HT-29 (cell line): ENCODE results near the gene FOXN3. TPM values are rescaled to one million over a fixed set of nuclear protein-coding genes. Genes with fewer than 3 reads are reported as not detected.
"Not testable (repeated sequence)": the region's sequence is repeated elsewhere in the genome, so short reads cannot be mapped to it uniquely, and the experiment has no call there.

Experiments used
- DNase-seq: peaks from one replicate; pipeline ENCODE4 v3.0.0-alpha.2; 2015; ENCODE audit warnings: low spot score
- total RNA-seq: library from RNA; depleted of rRNA; stranded (reverse); fragments of >200 nt; shearing (Covaris generic); gene quantifications from 2 replicates; pipeline ENCODE4 v1.2.3, GENCODE V29; 2014

Gene FOXN3
- total RNA-seq, 1 experiment from 2014 or later: 9.4 TPM

DNA sequence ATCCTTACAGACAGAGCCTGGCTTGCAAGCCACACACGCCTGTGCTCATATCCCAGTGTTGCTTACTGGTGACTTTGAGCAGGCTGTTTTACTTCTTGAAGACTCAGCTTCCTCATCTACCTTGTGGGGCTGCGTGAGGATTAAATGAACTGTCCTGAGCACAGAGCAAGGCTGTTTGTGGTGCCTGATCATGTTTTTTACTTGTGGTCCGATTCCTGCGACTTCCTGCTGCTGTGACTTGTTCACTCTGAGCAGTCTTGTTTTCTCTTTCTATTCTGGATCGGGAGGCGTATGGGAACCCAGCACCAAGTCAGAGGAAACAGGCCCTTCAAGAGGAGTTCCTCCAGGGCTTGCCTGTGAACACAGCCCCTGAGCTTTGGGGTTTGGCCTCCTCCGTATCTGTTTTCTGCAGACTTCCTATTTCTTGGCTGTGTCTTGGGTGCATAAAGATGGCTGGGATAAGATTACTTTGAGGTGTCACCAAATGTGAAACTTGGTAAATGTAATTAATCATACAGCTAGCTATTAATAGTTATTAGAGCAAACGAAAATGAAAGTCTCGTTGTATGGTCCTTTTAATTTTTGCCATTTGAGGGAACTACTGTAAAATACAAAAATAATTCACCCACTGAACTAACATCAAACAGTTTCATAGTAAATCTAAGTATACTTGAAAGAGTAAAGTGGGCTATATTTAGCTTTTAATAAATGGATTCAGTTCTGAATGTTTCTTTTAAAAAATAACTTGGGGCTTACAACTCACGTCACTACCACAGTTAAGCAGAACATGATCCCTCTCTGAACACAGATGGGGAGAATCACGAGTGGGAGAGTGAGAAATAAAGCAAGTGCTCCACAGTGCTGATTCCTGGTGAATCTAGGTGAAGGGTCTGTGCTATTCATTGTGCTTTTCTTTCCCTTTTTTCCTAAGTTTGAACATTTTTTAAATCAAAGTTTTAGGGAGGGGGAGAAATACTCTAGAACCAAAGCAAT lies 251.5 kb downstream of the FOXN3 start:
- no peak for DNase-seq

DNA sequence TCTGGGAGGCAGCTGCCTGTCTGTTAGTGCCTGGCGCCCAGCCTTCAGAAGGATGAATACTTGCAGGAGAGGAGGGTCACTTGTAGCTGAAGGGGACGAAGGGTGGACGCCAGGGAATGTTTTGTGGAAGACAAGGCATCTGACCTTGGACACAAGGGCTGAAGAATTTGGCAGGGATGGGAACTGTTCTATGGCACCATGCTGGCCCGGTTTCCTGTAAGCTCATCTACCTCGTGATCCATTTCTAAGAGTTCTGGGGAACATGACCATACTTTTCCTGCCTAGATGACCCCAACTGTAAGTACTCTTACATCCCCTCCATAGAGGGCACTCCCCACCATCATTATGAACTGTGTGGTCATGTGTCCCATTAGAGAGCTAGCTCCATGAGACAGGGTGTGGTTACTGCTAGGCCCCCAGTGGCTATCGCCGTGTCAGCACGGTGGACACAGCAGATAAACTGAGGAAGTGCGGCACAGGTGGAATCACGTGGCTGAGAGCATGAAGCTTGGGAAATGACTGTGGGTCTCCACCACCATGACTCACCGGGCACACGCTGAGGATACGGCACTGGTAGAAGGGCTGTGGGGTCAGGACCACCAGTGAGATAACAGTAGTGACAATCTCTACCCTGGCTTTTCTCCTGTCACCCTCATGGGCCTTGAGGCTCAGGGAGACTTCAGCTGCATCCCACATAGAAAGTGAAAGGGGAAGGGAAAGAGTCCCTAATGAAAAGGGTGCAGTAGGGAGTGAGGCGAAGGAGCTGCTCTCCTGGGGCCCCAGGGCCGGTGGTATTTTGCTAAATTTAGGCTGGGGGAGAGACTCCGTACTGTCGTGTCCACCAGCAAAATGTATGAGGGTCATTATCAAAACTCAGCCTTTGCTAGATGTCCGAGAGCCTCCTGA lies 252.6 kb downstream of the FOXN3 start:
- no peak for DNase-seq

DNA sequence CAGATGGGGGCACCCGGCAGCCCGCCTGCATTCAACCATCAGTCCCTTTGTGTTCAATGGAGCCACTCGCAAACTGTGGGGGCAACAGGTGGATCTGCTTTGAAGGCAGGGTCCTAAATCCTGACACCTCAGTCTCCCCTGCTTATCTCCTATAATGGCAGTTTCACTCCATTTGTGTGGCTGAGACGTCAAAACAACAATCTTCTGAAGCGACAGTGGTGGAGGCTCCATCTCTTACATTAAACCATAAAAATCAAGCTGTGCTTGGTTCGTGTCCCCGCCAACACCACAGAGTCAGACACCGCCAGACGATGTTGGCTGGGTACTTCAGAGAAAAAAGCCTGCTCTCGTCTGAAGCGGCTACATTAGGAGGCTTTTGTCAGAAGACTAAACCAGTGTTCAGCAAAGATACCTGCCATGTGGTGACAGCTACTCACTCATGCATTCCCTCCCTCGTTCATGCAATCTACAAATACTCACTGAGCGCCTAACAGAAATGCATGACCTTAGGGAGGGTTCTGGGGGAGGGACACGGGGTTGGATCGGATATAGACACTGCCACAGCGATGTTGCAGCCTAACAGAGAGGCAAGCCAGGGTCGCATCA lies 253.9 kb downstream of the FOXN3 start:
- no peak for DNase-seq

DNA sequence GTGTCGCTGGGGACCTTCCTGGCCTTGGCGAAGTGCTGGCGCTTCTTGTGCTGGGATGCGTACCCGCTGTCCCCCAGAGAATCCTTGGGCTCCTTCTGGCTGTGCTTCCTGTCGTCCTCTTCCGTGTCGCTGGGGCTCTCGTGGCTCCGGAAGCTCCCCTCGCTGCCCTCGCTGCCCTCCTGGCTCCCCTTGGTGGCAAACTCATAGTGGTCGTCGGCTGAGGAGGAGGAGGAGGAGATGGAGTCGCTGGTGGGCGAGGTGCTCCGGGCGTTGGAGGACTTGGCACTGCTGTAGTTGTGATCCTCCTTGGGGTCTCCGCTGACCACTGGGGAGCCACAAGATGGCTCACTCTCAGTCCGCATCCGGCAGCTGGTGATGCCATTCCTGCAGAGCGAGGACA lies 254.4 kb downstream of the FOXN3 start:
- no peak for DNase-seq

DNA sequence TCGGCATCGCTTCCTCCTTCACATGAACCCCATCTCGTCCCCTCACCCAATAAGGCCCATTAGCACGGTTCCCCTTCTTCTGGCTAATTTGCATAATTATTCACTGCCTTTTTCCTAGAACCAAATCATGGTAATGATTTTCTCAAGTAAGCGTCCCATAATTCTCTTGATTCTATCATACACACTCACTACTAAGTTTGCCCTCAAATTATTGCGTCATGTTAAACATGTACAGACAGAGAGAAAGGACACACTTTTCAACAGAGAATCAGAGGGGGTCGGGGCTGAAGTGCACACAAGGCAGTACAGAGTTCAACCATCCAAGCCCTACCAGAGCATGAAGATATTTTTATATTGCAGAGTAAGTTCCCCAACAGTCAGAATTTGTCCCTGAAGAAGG lies 256.6 kb downstream of the FOXN3 start:
- DNase-seq: no peak

DNA sequence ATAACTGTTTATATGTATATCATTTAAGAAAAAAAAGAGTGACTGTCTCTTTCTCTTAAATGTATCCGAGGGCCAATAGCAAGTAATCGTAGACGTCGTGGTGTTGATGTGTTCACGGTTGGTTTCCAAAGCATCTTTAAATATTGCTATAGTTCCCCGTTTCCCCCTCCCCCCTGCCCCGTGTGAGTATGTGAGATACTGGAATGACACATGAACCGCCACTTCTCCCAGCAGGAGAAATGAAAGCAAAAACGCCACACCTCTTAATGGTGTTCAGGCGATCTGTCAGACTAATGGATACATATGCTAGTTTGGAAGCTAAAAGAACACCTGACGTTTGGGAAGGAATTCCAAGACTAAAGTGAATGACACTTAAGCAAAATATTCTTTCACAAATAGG lies 258.3 kb downstream of the FOXN3 start:
- no peak for DNase-seq

DNA sequence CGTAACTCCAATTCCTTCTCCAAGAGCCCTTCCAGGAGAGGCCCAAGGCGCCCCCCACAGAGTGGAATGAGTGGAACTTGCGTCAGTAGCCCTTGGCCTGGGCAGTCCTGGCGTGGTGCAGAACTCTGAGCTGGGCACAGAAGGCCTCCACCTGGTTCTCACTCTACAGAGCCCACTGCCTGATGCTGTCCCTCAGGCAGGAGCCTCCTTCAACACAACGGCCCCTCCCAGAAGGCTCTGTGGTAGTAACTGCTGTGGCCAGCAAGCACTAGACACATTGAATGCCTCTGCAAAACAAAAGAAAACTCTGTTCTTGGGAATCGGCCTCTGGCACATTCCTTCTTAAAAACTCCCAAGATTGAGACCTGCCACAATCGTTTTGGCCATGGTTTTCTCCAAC lies 258.9 kb downstream of the FOXN3 start:
- DNase-seq: not testable (repeated sequence)

DNA sequence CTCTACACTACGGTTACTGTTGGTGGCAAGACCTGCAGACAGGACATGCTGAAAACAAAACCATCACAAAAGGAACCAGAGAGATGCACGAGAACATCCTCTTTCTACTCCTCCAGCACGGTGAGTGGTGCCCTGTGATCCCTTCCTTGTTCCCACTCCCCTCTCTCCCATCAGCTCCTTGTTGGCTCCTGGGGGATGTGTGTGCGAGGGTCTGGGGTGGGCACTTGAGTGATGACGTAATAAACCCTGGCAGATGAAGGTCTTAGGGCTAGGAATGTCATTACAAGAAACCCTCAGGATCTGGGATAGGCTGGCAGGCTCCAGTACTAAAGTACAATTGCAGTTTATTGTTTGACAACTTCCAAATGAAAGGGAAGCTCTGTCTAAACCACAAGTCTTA lies 261.5 kb downstream of the FOXN3 start:
- no peak for DNase-seq

DNA sequence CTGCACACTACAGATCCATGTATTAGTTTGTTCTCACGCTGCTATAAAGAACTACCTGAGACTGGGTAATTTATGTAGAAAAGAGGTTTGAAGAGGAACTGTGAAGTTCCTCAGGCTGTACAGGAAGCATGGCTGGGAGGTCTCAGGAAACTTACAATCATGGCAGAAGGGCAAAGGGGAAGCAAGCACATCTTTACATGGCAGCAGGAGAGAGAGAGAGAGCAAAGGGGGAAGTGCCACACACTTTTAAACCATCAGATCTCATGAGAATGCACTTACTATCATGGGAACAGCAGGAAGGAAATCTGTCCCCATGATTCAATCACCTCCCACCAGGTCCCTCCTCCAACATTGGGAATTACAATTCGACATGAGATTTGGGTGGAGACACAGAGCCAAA lies 265.3 kb downstream of the FOXN3 start:
- not testable (repeated sequence) for DNase-seq

DNA sequence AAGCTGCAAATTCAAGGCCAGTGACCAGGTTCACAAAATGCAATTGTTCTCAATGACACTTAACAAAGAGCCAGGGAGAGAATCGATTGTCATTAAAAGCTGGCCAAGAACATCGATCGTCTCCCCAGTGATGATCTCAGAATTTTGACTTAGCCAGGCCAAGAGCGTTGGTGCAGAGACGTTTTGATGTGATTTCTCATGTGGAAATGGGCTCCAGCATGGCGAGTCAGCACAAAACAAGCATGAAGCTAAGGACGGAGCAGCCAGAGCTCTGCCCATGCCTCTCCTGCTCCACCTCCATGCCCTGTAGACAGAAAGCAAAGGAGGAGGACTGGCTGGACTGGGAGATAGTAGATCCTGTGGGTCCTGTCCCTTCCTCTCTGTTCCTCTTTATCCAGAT lies 270.8 kb downstream of the FOXN3 start:
- DNase-seq: no peak

DNA sequence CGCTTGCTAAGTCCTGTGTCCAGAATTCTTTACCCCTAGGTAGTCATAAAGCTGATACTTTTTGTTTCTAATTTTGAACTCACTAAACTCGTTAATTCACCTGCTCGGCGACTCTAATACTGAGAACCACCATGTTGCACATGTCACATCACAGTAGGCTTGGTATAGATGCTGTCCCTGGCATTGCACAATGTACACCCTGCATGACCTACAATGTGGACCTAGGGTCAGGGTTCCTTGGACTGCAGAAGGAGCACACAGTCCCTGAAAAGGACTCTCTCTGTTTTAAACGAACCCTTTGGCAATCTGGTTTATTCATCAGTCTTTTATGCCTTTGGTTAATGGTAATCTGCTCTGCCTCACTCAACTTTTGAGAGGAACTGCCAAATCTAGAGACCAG lies 272.4 kb downstream of the FOXN3 start:
- no peak for DNase-seq

DNA sequence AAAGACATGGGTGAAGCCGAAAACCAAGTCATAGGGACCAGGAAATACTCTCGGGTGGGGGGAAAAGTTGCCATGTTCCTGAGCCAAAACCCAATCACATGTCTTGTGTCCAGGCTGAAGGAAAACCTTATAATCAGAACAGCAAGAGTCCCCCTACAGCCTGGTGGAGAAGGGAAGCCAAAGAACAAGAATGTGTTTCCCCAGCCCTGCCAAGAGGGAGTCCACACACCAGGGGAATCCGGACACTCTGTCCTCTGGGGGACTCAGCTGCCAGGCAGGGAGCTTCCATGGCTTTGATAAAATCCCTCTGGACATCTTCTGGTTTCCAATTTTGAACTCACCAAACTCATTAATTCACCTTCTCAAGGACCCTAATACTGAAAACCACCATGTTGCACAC lies 273.0 kb downstream of the FOXN3 start:
- DNase-seq: no peak

DNA sequence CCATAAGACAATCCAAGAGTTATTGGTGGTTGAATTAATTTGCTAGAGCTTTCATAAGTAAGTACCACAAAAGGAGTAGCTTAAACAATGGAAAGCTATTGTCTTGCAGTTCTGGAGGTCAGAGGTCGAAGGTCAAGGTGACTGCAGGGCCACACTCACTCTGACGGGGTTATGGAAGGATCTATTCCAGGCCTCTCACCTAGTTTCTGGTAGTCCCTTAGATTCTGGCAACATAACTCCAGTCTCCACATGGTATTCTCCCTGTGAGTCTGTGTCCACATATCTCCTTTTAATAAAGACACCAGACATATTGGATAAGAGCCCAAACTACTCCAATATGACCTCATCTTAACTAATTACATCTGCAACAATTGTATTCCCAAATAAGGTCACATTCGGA lies 273.4 kb downstream of the FOXN3 start:
- DNase-seq: no peak

DNA sequence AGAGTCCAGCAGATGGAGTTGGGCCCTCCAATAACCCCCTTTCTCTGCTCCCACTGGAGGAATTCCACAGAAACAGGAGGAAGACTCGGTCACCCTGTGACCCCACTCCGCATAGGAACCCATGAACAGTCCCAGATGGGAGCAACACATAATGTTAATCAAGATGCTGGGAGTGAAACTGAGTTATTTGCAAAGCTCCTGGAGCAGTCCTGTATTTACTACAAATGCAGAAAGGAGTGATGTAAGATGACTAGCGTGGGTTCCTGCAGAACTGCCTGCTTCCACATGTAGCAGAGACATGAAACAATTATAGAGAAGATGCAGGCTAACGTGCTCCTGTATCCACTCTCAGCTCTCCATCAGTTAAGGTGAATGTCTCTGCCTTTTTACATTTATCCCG lies 274.7 kb downstream of the FOXN3 start:
- DNase-seq: no peak

DNA sequence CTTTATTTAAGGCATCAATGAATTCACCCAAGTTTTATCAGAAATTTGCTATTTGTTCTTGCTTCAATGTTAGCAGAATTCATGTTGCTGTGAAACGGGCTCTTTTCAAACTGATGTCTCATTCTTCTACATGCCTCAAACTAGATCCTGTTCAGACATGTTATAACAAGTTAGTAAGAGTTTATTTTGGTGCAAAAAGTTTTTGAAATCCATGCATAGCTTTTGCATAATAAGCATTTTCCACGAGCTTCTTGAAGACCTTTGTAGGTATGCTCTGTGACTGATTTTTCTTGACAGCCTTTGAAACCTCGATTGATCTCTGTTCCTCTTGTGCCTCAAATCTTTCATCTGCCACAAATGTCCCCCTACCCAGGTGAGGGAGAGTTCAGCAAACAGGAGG lies 275.2 kb downstream of the FOXN3 start:
- DNase-seq: no peak

DNA sequence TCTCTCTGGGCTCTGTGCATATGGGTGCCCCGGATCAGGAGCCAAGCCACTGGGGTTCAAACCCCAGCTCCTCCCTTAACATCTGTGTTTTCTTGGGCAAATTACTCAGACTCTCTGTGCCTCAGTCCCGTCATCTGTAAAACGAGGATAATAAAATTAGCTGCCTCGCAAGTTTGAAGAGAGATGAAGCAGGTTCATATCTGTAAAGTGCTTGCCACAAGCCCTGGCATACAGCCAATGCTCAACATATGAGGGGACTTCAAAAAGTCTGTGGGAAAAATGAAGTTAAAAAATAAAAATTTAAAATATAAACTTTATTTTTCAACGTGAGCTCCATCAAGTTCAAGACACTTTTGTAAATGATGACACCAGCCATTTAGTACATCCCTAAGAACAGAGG lies 276.7 kb downstream of the FOXN3 start:
- DNase-seq: no peak

DNA sequence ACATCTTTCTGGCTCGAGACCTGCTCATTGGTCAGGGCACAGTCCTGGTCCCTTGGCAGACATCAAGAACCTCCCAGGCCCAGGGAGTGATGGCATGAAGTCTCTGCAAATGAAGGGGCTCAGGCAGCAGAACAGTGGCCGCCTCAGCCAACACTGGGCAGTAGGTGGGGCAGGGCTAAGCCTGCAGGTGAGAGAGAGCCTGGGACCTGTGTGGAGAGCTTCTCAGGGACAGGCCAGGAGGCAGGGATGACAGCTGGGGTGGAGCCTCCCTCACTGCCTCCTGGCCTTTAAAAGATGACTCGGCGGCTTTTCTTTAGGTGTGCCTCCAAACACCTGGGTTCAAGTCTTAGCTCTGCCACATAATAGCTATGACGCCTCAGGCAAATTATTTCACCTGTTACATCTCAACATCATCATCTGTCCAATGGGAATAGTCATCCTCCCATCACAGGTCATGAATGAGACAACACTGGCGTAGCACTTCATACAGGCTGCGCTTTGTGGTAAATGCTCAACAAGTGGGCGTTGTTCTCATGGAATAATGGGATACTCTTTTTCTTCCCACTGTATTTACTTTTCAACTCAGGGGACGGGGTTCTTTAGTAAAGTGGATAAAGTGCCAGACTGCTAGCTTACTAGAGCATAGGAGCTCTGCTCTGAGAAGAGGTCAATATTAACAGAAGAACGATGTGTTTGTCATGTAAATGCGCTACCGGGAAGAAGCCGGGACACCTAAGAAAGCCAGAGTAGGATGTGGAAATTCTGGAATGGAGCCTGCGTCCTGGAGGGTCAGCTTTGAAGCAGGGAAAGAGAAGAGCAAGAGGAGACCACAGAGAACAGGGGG lies 277.4 kb downstream of the FOXN3 start:
- DNase-seq: no peak

DNA sequence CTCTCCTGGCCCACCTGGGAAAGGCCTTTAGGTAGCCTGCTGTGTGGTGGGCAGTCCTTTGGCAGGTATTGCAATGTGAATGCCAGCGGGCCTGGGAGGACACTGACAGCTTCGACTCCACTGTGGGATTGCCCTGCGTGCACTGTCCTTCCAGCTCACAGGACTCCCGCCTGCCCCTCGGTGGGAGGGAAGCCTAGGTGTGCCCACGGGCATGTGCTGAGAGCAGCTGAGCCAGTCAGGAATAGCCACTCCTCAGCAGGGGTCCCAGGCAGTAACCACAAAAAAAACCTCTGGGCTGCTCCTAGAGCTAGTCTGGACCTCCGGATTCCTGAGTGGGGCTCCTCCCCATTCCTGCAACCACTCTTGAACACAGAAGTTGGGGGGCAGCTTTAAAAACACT lies 278.2 kb downstream of the FOXN3 start:
- DNase-seq: no peak

DNA sequence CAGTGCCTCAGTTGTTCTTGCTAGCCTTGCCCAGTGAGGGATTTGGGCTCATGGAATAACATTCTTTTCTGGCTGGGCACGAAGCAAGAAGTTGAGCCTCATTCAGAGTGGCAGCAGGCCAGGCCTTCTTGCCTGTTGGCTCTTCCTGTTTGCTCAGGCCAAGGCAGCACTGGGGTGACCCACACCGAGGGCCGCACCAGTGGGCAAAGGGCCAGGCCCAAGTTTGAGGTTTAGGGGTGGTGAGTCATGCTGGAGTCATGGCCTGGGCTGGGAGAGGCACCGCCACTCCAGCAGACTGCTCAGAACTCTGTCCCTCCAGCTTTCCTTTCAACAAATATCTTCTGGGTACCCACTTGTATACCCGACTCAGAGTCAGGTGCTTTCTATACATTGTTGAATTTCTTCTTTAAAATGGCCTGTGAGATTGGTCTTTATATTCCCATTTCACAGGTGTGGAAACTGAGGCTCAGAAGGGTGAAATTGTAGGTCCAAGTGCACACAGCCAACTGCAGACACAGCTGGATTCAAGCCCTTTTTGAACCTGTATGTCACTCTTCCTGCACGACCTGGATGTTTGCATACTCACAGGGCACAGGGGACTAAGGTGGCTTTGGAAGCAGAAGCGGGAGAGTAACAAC lies 279.4 kb downstream of the FOXN3 start:
- peak; percentile 87 for DNase-seq

DNA sequence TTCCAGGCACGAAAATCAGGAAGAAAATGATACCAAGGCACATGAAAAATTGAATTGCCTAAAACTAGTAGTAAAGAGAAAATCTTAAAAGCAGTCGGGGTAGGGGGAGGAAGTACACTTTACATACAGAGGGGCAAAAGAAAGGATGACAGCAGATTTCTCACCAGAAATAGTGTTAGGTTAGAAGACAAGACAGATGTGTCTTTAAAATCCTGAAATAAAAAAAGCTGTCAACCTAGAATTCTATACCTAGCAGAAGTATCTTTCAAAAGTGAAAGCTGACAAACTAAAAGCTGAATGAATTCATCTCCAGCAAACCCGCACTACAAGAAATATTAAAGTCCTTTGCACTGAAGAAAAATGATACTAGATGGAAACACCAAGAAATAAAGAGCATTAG lies 280.4 kb downstream of the FOXN3 start:
- no peak for DNase-seq

DNA sequence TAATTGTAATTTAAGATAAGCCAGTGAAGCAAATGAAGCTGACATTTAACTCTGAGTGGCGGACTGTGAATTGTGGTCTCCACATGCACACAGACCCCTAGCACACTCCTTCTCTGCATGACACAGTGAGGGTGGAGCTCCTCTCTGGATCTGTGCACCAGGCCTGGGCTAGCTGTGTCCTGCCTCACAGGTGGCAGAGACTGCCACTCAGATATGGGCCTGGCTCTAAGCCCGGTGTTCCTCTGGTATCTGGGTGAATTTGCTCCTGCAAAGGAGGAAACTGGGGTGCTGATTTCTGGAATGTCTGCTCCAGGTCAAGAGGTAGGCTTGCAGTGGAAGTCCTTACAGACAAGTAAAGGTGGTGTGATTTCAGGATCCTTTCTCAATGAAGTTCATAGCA lies 282.4 kb downstream of the FOXN3 start:
- DNase-seq: no peak
